HepG2 (cell line): ENCODE measurements around the gene PSMD2. TPM values are rescaled to one million over a fixed set of nuclear protein-coding genes. Genes with fewer than 3 reads are reported as not detected.

Experiments
- CEBPG ChIP-seq: IDR thresholded peaks from 2 replicates; pipeline ENCODE4 v1.6.1; 2016
- HOXA3 ChIP-seq: sonication (generic); formaldehyde crosslinking; IDR thresholded peaks from 2 replicates; pipeline ENCODE4 v1.5.0; 2020; ENCODE audit warnings: missing genetic modification reagents
- NFYC ChIP-seq: IDR thresholded peaks from 2 replicates; pipeline ENCODE4 v1.6.1; 2016; ENCODE audit warnings: missing genetic modification reagents, missing compliant biosample characterization
- RORA ChIP-seq: sonication (generic); formaldehyde crosslinking; IDR thresholded peaks from 2 replicates; pipeline ENCODE4 v1.5.0; 2020; ENCODE audit warnings: mild to moderate bottlenecking, missing genetic modification reagents, moderate library complexity
- ZNF605 ChIP-seq: sonication (generic); formaldehyde crosslinking; IDR thresholded peaks from 2 replicates; pipeline ENCODE4 v1.8.0; 2022; ENCODE audit warnings: mild to moderate bottlenecking, missing genetic modification reagents
- polyA plus RNA-seq, 8 experiments: library from polyadenylated mRNA; depleted of rRNA in 3 of 8; stranded (reverse) in 7 of 8; unstranded in 1 of 8; fragments of >200 nt; fragmentation: Illumina TruSeq in 4 of 8; extraction: Trizol in 4 of 8; gene quantifications; 2 replicates each; pipeline versions ENCODE4 v1.2.1 to v1.2.3, GENCODE V29; 2011 to 2016; ENCODE audit warnings: low read depth in 4 of 8, missing spikeins in 1 of 8, mixed read lengths in 1 of 8; ENCODE audit not compliant: insufficient read depth in 1 of 8
- total RNA-seq, 5 experiments: library from RNA; depleted of rRNA; stranded (reverse); fragments of >200 nt; fragmentation: Illumina TruSeq; extraction: Trizol; gene quantifications; 2 replicates each; pipeline ENCODE4 v1.2.3, GENCODE V29; 2016; ENCODE audit warnings: low read depth in 1 of 5
- TF ChIP-seq, protein P1 (sequence below): sonication (generic); formaldehyde crosslinking; conservative IDR thresholded peaks from 2 replicates; pipeline ENCODE4 v1.4.0; 2020; ENCODE audit warnings: mild to moderate bottlenecking, missing genetic modification reagents, moderate library complexity
- TF ChIP-seq, protein P2 (sequence below): sonication (generic); formaldehyde crosslinking; IDR thresholded peaks from 2 replicates; pipeline ENCODE4 v1.4.0; 2020; ENCODE audit warnings: missing genetic modification reagents, borderline replicate concordance
- TF ChIP-seq, protein P3 (sequence below): sonication (generic); formaldehyde crosslinking; IDR thresholded peaks from 2 replicates; pipeline ENCODE4 v1.5.1; 2020; ENCODE audit warnings: mild to moderate bottlenecking, missing genetic modification reagents

PSMD2 gene
- total and polyA plus RNA-seq, 2 of the 13 experiments (the other 11 are each of a cell fraction or from before 2014, with no cell fraction given) = 125 to 200 TPM

DNA sequence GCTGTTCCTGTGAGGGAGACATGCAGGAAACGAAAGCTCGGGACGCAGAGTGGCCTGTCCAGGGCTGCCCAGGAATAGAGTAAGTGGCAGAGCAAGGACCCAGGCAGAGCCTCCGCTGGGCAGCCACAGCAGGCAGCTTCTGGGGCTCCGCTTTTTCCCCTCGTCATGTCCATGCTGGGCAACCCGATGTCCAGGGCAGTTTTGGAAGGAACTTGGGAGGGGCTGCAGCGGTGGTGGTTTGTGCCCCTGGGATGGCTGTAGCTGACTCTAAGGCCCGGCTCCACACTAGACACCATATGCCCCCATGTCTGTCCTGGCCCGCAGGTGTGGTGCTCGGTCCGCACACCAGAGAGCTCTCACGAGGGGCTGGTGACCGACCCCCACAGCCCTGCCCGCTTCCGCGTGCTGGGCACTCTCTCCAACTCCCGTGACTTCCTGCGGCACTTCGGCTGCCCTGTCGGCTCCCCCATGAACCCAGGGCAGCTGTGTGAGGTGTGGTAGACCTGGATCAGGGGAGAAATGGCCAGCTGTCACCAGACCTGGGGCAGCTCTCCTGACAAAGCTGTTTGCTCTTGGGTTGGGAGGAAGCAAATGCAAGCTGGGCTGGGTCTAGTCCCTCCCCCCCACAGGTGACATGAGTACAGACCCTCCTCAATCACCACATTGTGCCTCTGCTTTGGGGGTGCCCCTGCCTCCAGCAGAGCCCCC lies 7.1 kb upstream of the PSMD2 start (continued):
- no peak for TF ChIP-seq NFYC
- TF ChIP-seq CEBPG (CRISPR knock-in tag) = no peak
- TF ChIP-seq, protein P1, sequence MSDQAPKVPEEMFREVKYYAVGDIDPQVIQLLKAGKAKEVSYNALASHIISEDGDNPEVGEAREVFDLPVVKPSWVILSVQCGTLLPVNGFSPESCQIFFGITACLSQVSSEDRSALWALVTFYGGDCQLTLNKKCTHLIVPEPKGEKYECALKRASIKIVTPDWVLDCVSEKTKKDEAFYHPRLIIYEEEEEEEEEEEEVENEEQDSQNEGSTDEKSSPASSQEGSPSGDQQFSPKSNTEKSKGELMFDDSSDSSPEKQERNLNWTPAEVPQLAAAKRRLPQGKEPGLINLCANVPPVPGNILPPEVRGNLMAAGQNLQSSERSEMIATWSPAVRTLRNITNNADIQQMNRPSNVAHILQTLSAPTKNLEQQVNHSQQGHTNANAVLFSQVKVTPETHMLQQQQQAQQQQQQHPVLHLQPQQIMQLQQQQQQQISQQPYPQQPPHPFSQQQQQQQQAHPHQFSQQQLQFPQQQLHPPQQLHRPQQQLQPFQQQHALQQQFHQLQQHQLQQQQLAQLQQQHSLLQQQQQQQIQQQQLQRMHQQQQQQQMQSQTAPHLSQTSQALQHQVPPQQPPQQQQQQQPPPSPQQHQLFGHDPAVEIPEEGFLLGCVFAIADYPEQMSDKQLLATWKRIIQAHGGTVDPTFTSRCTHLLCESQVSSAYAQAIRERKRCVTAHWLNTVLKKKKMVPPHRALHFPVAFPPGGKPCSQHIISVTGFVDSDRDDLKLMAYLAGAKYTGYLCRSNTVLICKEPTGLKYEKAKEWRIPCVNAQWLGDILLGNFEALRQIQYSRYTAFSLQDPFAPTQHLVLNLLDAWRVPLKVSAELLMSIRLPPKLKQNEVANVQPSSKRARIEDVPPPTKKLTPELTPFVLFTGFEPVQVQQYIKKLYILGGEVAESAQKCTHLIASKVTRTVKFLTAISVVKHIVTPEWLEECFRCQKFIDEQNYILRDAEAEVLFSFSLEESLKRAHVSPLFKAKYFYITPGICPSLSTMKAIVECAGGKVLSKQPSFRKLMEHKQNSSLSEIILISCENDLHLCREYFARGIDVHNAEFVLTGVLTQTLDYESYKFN (CRISPR knock-in tag) = 0 out of 2 replicates have a peak, but pooled peaks have one; percentile 2
- 0 out of 2 replicates have a peak, but pooled peaks have one; percentile 25 for TF ChIP-seq HOXA3 (CRISPR knock-in tag)
- TF ChIP-seq, protein P2, sequence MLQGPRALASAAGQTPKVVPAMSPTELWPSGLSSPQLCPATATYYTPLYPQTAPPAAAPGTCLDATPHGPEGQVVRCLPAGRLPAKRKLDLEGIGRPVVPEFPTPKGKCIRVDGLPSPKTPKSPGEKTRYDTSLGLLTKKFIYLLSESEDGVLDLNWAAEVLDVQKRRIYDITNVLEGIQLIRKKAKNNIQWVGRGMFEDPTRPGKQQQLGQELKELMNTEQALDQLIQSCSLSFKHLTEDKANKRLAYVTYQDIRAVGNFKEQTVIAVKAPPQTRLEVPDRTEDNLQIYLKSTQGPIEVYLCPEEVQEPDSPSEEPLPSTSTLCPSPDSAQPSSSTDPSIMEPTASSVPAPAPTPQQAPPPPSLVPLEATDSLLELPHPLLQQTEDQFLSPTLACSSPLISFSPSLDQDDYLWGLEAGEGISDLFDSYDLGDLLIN (CRISPR knock-in tag) = no peak
- 0 out of 2 replicates have a peak, but pooled peaks have one; percentile 40 for TF ChIP-seq ZNF605
- TF ChIP-seq, protein P3, sequence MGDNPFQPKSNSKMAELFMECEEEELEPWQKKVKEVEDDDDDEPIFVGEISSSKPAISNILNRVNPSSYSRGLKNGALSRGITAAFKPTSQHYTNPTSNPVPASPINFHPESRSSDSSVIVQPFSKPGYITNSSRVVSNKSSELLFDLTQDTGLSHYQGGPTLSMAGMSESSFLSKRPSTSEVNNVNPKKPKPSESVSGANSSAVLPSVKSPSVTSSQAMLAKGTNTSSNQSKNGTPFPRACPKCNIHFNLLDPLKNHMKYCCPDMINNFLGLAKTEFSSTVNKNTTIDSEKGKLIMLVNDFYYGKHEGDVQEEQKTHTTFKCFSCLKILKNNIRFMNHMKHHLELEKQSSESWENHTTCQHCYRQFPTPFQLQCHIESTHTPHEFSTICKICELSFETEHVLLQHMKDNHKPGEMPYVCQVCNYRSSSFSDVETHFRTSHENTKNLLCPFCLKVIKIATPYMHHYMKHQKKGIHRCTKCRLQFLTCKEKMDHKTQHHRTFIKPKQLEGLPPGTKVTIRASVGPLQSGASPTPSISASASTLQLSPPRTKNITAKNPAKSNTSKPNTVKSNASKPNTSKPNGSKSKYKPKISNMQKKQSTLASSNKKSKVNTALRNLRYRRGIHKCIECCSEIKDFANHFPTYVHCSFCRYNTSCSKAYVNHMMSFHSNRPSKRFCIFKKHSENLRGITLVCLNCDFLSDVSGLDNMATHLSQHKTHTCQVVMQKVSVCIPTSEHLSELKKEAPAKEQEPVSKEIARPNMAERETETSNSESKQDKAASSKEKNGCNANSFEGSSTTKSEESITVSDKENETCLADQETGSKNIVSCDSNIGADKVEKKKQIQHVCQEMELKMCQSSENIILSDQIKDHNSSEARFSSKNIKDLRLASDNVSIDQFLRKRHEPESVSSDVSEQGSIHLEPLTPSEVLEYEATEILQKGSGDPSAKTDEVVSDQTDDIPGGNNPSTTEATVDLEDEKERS (CRISPR knock-in tag) = no peak
- TF ChIP-seq RORA (CRISPR knock-in tag) = no peak
- TF ChIP-seq, all 625 proteins: peak for 5
